ENCODE measurements around the gene WDR7. TPM values are rescaled to one million over a fixed set of nuclear protein-coding genes. Genes with fewer than 3 reads are reported as not detected.

Gene WDR7
- total and polyA plus RNA-seq, 2 experiments from 2014 or later = 5.9 to 19.0 TPM

DNA sequence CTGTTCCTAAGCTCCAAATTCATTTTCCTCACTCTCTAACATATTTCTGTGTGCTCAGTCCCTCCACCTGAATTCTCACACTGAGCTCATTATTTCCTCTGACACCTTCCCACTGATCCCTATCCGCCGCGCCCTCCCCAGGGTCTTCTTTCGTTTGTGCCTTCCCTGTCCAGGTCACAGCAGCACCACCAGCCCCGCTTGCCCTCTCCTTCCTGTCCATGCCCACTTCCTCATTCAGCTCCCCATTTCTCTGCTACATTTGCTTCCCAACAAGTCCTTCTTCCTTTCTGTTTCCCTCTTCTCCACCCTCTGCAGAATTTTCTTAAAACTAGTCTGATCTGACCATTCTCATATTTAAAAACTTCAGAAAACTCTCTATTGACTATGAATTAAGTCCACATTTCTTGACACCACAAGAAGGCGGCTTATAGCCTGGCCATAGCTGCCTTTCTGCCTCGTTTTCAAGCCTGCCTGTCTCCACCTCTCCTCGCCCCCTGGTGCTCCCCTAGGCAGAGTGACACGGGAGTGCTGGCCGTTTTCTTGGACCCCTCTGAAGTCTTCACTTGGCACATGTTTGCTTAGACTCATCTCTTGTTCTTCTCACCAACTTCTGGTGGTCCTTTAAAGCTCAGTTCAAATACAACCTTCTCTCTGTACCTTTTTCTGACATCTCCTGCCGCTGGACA lies 357.0 kb downstream of the WDR7 start:
- WGBS (ENCODE audit: low lambda C conversion rate, missing lambda C conversion rate) = 79% methylated on average over 11 of the region's 11 CpGs

DNA sequence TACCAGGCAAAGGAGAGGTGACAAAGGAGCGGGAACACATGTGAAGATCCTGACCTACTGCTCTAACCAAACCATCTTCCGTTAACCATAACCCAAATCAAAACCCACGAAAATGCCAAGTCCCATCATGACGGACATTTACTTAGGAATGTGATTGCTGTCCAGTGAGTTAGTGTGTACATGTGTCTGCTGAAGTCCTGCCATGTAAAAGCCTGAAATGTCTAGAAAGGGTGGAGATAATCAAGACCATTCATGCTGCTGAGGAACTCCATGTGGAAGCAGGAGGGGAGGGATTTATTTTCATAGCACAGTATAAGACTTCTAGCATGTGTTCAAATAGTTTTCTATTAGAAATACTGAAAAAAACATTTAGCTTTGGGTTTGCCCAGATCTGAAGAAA lies 358.7 kb downstream of the WDR7 start:
- Histone ChIP-seq H4K20me1 (ENCODE audit: insufficient read depth, poor library complexity, severe bottlenecking) (no peaks in the 10 kb centered on the region), H2AFZ (no peak overlapping the region), H3K9me3 (ENCODE audit: low read depth) (no peaks in the 10 kb centered on the region), H3K79me2 (no peaks in the 10 kb centered on the region), H3K4me3 (no peak overlapping the region), H3K4me2 (no peak overlapping the region), H3K27me3 (no peaks in the 10 kb centered on the region), H3K4me1 (ENCODE audit: insufficient read depth) (no peaks in the 10 kb centered on the region), H3K9me2 (replicated peaks; ENCODE audit: insufficient read depth) (no peaks in the 10 kb centered on the region), H3K36me3 (replicated peaks; ENCODE audit: insufficient read depth, low read depth) (no peaks in the 10 kb centered on the region), H3K27ac (no peak overlapping the region)
- TF ChIP-seq, protein P1, sequence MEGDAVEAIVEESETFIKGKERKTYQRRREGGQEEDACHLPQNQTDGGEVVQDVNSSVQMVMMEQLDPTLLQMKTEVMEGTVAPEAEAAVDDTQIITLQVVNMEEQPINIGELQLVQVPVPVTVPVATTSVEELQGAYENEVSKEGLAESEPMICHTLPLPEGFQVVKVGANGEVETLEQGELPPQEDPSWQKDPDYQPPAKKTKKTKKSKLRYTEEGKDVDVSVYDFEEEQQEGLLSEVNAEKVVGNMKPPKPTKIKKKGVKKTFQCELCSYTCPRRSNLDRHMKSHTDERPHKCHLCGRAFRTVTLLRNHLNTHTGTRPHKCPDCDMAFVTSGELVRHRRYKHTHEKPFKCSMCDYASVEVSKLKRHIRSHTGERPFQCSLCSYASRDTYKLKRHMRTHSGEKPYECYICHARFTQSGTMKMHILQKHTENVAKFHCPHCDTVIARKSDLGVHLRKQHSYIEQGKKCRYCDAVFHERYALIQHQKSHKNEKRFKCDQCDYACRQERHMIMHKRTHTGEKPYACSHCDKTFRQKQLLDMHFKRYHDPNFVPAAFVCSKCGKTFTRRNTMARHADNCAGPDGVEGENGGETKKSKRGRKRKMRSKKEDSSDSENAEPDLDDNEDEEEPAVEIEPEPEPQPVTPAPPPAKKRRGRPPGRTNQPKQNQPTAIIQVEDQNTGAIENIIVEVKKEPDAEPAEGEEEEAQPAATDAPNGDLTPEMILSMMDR (IDR thresholded peaks at IDR 0.05; ENCODE audit: poor library complexity) = no peak
- TF ChIP-seq EZH2 (IDR thresholded peaks at IDR 0.05; ENCODE audit: borderline replicate concordance) = no peak
- no peak for TF ChIP-seq EZH2phosphoT487 (IDR thresholded peaks at IDR 0.05; ENCODE audit: low read depth, severe bottlenecking, unreplicated experiment)
- DNase-seq (ENCODE audit: low spot score) = no peak
- 87% methylated on average over 4 of the region's 4 CpGs for WGBS (ENCODE audit: low lambda C conversion rate, missing lambda C conversion rate)

More for the DNA sequence above, 357.0 kb downstream of the WDR7 start:
- DNase-seq (ENCODE audit: low spot score) = no peak
- no peaks in the 10 kb centered on the region for H3K79me2 ChIP-seq
- no peak overlapping the region for H3K4me3 ChIP-seq
- H3K4me1 ChIP-seq (ENCODE audit: insufficient read depth) = peaks cover 10% of the 10 kb centered on the region
- no peak overlapping the region for H2AFZ ChIP-seq
- H4K20me1 ChIP-seq (ENCODE audit: insufficient read depth, poor library complexity, severe bottlenecking) = no peaks in the 10 kb centered on the region
- H3K9me3 ChIP-seq (ENCODE audit: low read depth) = no peaks in the 10 kb centered on the region
- H3K27ac ChIP-seq = no peak overlapping the region
- no peak for TF ChIP-seq EZH2 (IDR thresholded peaks at IDR 0.05; ENCODE audit: borderline replicate concordance)
- TF ChIP-seq, protein P1 (IDR thresholded peaks at IDR 0.05; ENCODE audit: poor library complexity) = no peak
- TF ChIP-seq EZH2phosphoT487 (IDR thresholded peaks at IDR 0.05; ENCODE audit: low read depth, severe bottlenecking, unreplicated experiment) = no peak
- H3K36me3 ChIP-seq (replicated peaks; ENCODE audit: insufficient read depth, low read depth) = no peaks in the 10 kb centered on the region
- H3K27me3 ChIP-seq = no peaks in the 10 kb centered on the region
- H3K9me2 ChIP-seq (replicated peaks; ENCODE audit: insufficient read depth) = no peaks in the 10 kb centered on the region
- H3K4me2 ChIP-seq = no peak overlapping the region

DNA sequence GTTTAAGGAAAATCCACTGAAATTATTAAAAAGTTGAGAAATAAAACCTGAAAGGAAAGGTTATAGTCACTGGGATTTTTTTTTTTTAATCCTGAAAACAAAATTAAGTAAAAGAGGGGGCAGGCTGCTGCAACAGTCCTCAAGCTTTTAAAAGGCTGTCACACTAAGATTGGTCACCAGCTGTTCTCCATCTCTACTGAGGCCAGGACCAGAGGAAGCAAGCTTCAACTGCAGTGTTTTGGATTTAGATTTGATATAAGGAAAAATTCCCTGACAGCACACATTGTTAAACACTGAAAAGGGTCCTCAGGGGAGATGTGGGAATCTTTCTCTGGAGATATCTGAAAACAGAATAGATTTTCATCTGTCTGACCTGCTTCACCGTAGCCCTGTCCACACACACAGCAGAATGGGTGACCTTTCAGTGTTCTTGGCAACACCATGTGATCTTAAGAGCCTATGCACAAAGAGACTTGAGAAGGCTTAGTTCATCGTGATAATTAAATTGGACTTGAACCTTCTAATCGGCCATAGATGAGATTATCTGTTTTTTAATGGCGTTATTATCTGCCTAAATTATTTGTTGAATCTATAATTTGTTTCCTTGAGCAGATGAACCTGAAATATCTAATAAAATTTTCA lies 363.7 kb downstream of the WDR7 start:
- H3K27ac ChIP-seq = no peak overlapping the region
- H3K27me3 ChIP-seq = no peaks in the 10 kb centered on the region
- H3K79me2 ChIP-seq = no peaks in the 10 kb centered on the region
- no peaks in the 10 kb centered on the region for H3K9me2 ChIP-seq (replicated peaks; ENCODE audit: insufficient read depth)
- DNase-seq (ENCODE audit: low spot score) = no peak
- H2AFZ ChIP-seq = no peak overlapping the region
- no peaks in the 10 kb centered on the region for H3K9me3 ChIP-seq (ENCODE audit: low read depth)
- no peak overlapping the region for H3K4me2 ChIP-seq
- 81% methylated on average over 4 of the region's 4 CpGs for WGBS (ENCODE audit: low lambda C conversion rate, missing lambda C conversion rate)
- TF ChIP-seq EZH2phosphoT487 (IDR thresholded peaks at IDR 0.05; ENCODE audit: low read depth, severe bottlenecking, unreplicated experiment) (no peak), EZH2 (IDR thresholded peaks at IDR 0.05; ENCODE audit: borderline replicate concordance) (no peak)
- TF ChIP-seq, protein P1 (IDR thresholded peaks at IDR 0.05; ENCODE audit: poor library complexity) = no peak
- H3K4me3 ChIP-seq = no peak overlapping the region
- H3K4me1 ChIP-seq (ENCODE audit: insufficient read depth) = no peaks in the 10 kb centered on the region
- H4K20me1 ChIP-seq (ENCODE audit: insufficient read depth, poor library complexity, severe bottlenecking) = no peaks in the 10 kb centered on the region
- no peaks in the 10 kb centered on the region for H3K36me3 ChIP-seq (replicated peaks; ENCODE audit: insufficient read depth, low read depth)
